ENCODE results near the gene MTNR1B. TPM values are rescaled to one million over a fixed set of nuclear protein-coding genes. Genes with fewer than 3 reads are reported as not detected.

Gene MTNR1B
- not detected for total RNA-seq

DNA sequence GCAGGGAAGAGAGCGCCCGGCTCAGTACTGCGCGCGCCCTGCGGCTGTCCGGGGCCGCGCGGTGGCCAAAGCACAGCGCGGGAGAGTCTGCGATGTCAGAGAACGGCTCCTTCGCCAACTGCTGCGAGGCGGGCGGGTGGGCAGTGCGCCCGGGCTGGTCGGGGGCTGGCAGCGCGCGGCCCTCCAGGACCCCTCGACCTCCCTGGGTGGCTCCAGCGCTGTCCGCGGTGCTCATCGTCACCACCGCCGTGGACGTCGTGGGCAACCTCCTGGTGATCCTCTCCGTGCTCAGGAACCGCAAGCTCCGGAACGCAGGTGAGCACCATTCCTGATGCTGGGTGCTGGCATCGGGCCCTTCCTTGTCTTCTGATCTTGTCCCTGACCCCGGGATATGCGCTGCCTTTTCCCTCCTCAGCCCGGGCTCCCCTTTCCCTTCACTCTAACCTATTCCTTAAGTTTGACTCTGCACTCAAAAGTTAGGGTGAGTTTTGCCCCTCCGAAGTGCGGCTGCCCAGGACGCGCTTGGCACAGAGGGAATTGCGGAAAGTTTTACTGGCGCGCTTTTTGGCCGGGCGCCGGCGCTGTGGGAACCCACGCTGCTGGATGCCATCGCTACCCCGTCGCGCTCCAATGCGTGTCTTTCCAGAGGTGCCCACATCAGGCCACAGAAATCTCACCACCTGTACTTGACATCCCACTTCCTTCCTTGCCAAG, at the start of gene MTNR1B:
Gene MTNR1B (plus strand): TSS at position 18 of the 714 bp plus-strand sequence. CDS start 75 bp downstream, at position 93.

Small RNA genes within 50 kb of the gene (small RNA-seq; reads per million reads assigned to genes)
- gene SNRPGP16: 0 reads per million in 2 donors

Other genes starting within 250 kb of the MTNR1B start
- gene SLC36A4, start 228.3 kb downstream of the MTNR1B start, total RNA-seq: 1 to 10 TPM; 6.3 to 8.9 TPM